ENCODE measurements around the gene UBASH3A. TPM values are rescaled to one million over a fixed set of nuclear protein-coding genes. Genes with fewer than 3 reads are reported as not detected.

UBASH3A gene
- total RNA-seq, 1 donor from 2014 or later = 86.0 TPM

- Mint-ChIP-seq H3K27me3 (ENCODE audit: low read depth) (no peaks in the 10 kb centered on the region), H3K27ac (no peak overlapping the region), H3K4me3 (ENCODE audit: low read depth) (no peak overlapping the region), H3K4me1 (ENCODE audit: low read depth) (peaks cover 59% of the 10 kb centered on the region), H3K36me3 (ENCODE audit: low read depth) (peaks cover 22% of the 10 kb centered on the region), H3K9me3 (no peaks in the 10 kb centered on the region)
- intact Hi-C loops (cut with micrococcal nuclease) = no loop called here
- DNase-seq (ENCODE audit: low spot score) = no peak
These were observed 7.6 kb downstream of the UBASH3A start for GRCh38 chr21:42411197-42411869.

GRCh38 chr21:42411891-42412635 is 8.4 kb downstream of the UBASH3A start:
- H3K36me3 Mint-ChIP-seq (ENCODE audit: low read depth) = peaks cover 14% of the 10 kb centered on the region
- H3K4me1 Mint-ChIP-seq (ENCODE audit: low read depth) = peaks cover 55% of the 10 kb centered on the region
- no peaks in the 10 kb centered on the region for H3K9me3 Mint-ChIP-seq
- no peak overlapping the region for H3K27ac Mint-ChIP-seq
- no peak overlapping the region for H3K4me3 Mint-ChIP-seq (ENCODE audit: low read depth)
- H3K27me3 Mint-ChIP-seq (ENCODE audit: low read depth) = no peaks in the 10 kb centered on the region
- intact Hi-C loops (cut with micrococcal nuclease) = no loop called here
- no peak for DNase-seq (ENCODE audit: low spot score)

GRCh38 chr21:42412636-42412933 is 8.9 kb downstream of the UBASH3A start:
- no peak for DNase-seq (ENCODE audit: low spot score)
- Mint-ChIP-seq H3K27me3 (ENCODE audit: low read depth) (no peaks in the 10 kb centered on the region), H3K4me3 (ENCODE audit: low read depth) (no peak overlapping the region), H3K36me3 (ENCODE audit: low read depth) (peaks cover 9% of the 10 kb centered on the region), H3K4me1 (ENCODE audit: low read depth) (peaks cover 54% of the 10 kb centered on the region), H3K27ac (no peak overlapping the region), H3K9me3 (peaks cover 2% of the 10 kb centered on the region)
- intact Hi-C loops (cut with micrococcal nuclease) = no loop called here

GRCh38 chr21:42413093-42413492 is 9.4 kb downstream of the UBASH3A start:
- Mint-ChIP-seq H3K4me3 (ENCODE audit: low read depth) (peak overlapping the region; percentile 58), H3K27me3 (ENCODE audit: low read depth) (no peaks in the 10 kb centered on the region), H3K36me3 (ENCODE audit: low read depth) (peaks cover 5% of the 10 kb centered on the region), H3K27ac (no peak overlapping the region), H3K4me1 (ENCODE audit: low read depth) (peaks cover 50% of the 10 kb centered on the region), H3K9me3 (peaks cover 4% of the 10 kb centered on the region)
- intact Hi-C loops (cut with micrococcal nuclease) = loop anchor here (1.0 kb wide), 1 partner anchor 20 kb away; no protein-coding TSS in a partner anchor
- no peak for DNase-seq (ENCODE audit: low spot score)

- intact Hi-C loops (cut with micrococcal nuclease) = loop anchor here (1.0 kb wide), 1 partner anchor 20 kb away; no protein-coding TSS in a partner anchor
- peaks cover 51% of the 10 kb centered on the region for H3K4me1 Mint-ChIP-seq (ENCODE audit: low read depth)
- DNase-seq (ENCODE audit: low spot score) = no peak
- H3K9me3 Mint-ChIP-seq = peaks cover 4% of the 10 kb centered on the region
- H3K4me3 Mint-ChIP-seq (ENCODE audit: low read depth) = peak overlapping the region; percentile 58
- no peak overlapping the region for H3K27ac Mint-ChIP-seq
- H3K27me3 Mint-ChIP-seq (ENCODE audit: low read depth) = no peaks in the 10 kb centered on the region
- peaks cover 1% of the 10 kb centered on the region for H3K36me3 Mint-ChIP-seq (ENCODE audit: low read depth)
These were observed 9.8 kb downstream of the UBASH3A start for GRCh38 chr21:42413500-42413899.

GRCh38 chr21:42414066-42414465 is 10.4 kb downstream of the UBASH3A start:
- H3K27me3 Mint-ChIP-seq (ENCODE audit: low read depth) = no peaks in the 10 kb centered on the region
- intact Hi-C loops (cut with micrococcal nuclease) = no loop called here
- H3K4me3 Mint-ChIP-seq (ENCODE audit: low read depth) = peak overlapping the region; percentile 43
- DNase-seq (ENCODE audit: low spot score) = no peak
- H3K27ac Mint-ChIP-seq = no peak overlapping the region
- H3K9me3 Mint-ChIP-seq = peaks cover 8% of the 10 kb centered on the region
- peaks cover 56% of the 10 kb centered on the region for H3K4me1 Mint-ChIP-seq (ENCODE audit: low read depth)
- H3K36me3 Mint-ChIP-seq (ENCODE audit: low read depth) = no peaks in the 10 kb centered on the region

GRCh38 chr21:42414553-42414927 is 10.8 kb downstream of the UBASH3A start:
- H3K27ac Mint-ChIP-seq = no peak overlapping the region
- no peak for DNase-seq (ENCODE audit: low spot score)
- H3K4me1 Mint-ChIP-seq (ENCODE audit: low read depth) = peaks cover 57% of the 10 kb centered on the region
- peak overlapping the region; percentile 57 for H3K4me3 Mint-ChIP-seq (ENCODE audit: low read depth)
- H3K9me3 Mint-ChIP-seq = peaks cover 12% of the 10 kb centered on the region
- H3K27me3 Mint-ChIP-seq (ENCODE audit: low read depth) = no peaks in the 10 kb centered on the region
- intact Hi-C loops (cut with micrococcal nuclease) = no loop called here
- H3K36me3 Mint-ChIP-seq (ENCODE audit: low read depth) = no peaks in the 10 kb centered on the region

GRCh38 chr21:42414928-42415769 is 11.4 kb downstream of the UBASH3A start:
- DNase-seq (ENCODE audit: low spot score) = peak; percentile 82
- H3K36me3 Mint-ChIP-seq (ENCODE audit: low read depth) = no peaks in the 10 kb centered on the region
- H3K27me3 Mint-ChIP-seq (ENCODE audit: low read depth) = no peaks in the 10 kb centered on the region
- H3K4me3 Mint-ChIP-seq (ENCODE audit: low read depth) = peak overlapping the region; percentile 57
- peaks cover 16% of the 10 kb centered on the region for H3K9me3 Mint-ChIP-seq
- intact Hi-C loops (cut with micrococcal nuclease) = loop anchor here (1.0 kb wide), 2 partner anchors 10 to 12 kb away; partner anchors contain the start of gene UBASH3A
- H3K27ac Mint-ChIP-seq = no peak overlapping the region
- peaks cover 58% of the 10 kb centered on the region for H3K4me1 Mint-ChIP-seq (ENCODE audit: low read depth)

GRCh38 chr21:42417533-42417932 is 13.8 kb downstream of the UBASH3A start:
- no peak overlapping the region for H3K4me3 Mint-ChIP-seq (ENCODE audit: low read depth)

GRCh38 chr21:42418886-42419285 is 15.2 kb downstream of the UBASH3A start:
- Mint-ChIP-seq H3K27ac (peak overlapping the region; percentile 29), H3K4me1 (ENCODE audit: low read depth) (peaks cover 84% of the 10 kb centered on the region), H3K9me3 (peaks cover 16% of the 10 kb centered on the region), H3K27me3 (ENCODE audit: low read depth) (no peaks in the 10 kb centered on the region), H3K4me3 (ENCODE audit: low read depth) (no peak overlapping the region), H3K36me3 (ENCODE audit: low read depth) (no peaks in the 10 kb centered on the region)
- intact Hi-C loops (cut with micrococcal nuclease) = no loop called here
- no peak for DNase-seq (ENCODE audit: low spot score)

More at GRCh38 chr21:42417533-42417932, 13.8 kb downstream of the UBASH3A start:
- Mint-ChIP-seq H3K27ac (peak overlapping the region; percentile 82), H3K27me3 (ENCODE audit: low read depth) (no peaks in the 10 kb centered on the region), H3K36me3 (ENCODE audit: low read depth) (no peaks in the 10 kb centered on the region), H3K9me3 (peaks cover 16% of the 10 kb centered on the region), H3K4me1 (ENCODE audit: low read depth) (peaks cover 78% of the 10 kb centered on the region)
- intact Hi-C loops (cut with micrococcal nuclease) = no loop called here
- DNase-seq (ENCODE audit: low spot score) = no peak

- H3K27ac Mint-ChIP-seq = peak overlapping the region; percentile 46
- H3K36me3 Mint-ChIP-seq (ENCODE audit: low read depth) = no peaks in the 10 kb centered on the region
- peaks cover 16% of the 10 kb centered on the region for H3K9me3 Mint-ChIP-seq
- intact Hi-C loops (cut with micrococcal nuclease) = loop anchor here (5.0 kb wide), 1 partner anchor 188 kb away; no protein-coding TSS in a partner anchor
- no peak overlapping the region for H3K4me3 Mint-ChIP-seq (ENCODE audit: low read depth)
- H3K4me1 Mint-ChIP-seq (ENCODE audit: low read depth) = peaks cover 84% of the 10 kb centered on the region
- DNase-seq (ENCODE audit: low spot score) = no peak
- H3K27me3 Mint-ChIP-seq (ENCODE audit: low read depth) = no peaks in the 10 kb centered on the region
These were observed 16.1 kb downstream of the UBASH3A start for GRCh38 chr21:42419845-42420244.

- no peaks in the 10 kb centered on the region for H3K36me3 Mint-ChIP-seq (ENCODE audit: low read depth)
- DNase-seq (ENCODE audit: low spot score) = no peak
- peak overlapping the region; percentile 31 for H3K4me3 Mint-ChIP-seq (ENCODE audit: low read depth)
- peak overlapping the region; percentile 88 for H3K27ac Mint-ChIP-seq
- no peaks in the 10 kb centered on the region for H3K27me3 Mint-ChIP-seq (ENCODE audit: low read depth)
- peaks cover 16% of the 10 kb centered on the region for H3K9me3 Mint-ChIP-seq
- intact Hi-C loops (cut with micrococcal nuclease) = loop anchor here (5.0 kb wide), 1 partner anchor 189 kb away; no protein-coding TSS in a partner anchor
- peaks cover 83% of the 10 kb centered on the region for H3K4me1 Mint-ChIP-seq (ENCODE audit: low read depth)
These were observed 17.5 kb downstream of the UBASH3A start for GRCh38 chr21:42421018-42421793.

Measured in activated T-helper 2 cell treated with anti-CD3 and anti-CD28 coated beads, Interferon-gamma antibody, Interleukin-2, Interleukin-4, amounts not matched to agents 10 μg/mL and 5 μg/mL and 100 μg/mL, durations not matched to agents 14 hours and 24 hours and 36 hours (primary cell).